Measurements from ENCODE around the gene ZGLP1.
"Not testable (repeated sequence)": the region's sequence is repeated elsewhere in the genome, so short reads cannot be mapped to it uniquely, and the experiment has no call there.

The ZGLP1 gene

DNA sequence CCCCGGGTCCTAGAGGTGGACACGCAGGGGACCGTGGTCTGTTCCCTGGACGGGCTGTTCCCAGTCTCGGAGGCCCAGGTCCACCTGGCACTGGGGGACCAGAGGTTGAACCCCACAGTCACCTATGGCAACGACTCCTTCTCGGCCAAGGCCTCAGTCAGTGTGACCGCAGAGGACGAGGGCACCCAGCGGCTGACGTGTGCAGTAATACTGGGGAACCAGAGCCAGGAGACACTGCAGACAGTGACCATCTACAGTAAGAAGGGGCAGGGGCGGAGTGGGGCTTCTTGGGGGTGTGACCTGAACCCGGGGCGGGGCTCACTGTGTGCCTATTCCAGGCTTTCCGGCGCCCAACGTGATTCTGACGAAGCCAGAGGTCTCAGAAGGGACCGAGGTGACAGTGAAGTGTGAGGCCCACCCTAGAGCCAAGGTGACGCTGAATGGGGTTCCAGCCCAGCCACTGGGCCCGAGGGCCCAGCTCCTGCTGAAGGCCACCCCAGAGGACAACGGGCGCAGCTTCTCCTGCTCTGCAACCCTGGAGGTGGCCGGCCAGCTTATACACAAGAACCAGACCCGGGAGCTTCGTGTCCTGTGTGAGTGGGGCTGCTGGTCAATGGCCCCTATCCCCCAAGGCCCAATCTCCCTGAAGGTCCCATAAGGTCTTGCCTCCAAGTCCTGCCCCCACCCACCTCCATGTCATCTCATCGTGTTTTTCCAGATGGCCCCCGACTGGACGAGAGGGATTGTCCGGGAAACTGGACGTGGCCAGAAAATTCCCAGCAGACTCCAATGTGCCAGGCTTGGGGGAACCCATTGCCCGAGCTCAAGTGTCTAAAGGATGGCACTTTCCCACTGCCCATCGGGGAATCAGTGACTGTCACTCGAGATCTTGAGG lies 25.3 kb downstream of the ZGLP1 start:
- H3K79me2 ChIP-seq, result no peaks in the 10 kb centered on the region
- no peak overlapping the region for H3K4me3 ChIP-seq (ENCODE audit: low read depth, low read length)
- TF ChIP-seq, protein P1, sequence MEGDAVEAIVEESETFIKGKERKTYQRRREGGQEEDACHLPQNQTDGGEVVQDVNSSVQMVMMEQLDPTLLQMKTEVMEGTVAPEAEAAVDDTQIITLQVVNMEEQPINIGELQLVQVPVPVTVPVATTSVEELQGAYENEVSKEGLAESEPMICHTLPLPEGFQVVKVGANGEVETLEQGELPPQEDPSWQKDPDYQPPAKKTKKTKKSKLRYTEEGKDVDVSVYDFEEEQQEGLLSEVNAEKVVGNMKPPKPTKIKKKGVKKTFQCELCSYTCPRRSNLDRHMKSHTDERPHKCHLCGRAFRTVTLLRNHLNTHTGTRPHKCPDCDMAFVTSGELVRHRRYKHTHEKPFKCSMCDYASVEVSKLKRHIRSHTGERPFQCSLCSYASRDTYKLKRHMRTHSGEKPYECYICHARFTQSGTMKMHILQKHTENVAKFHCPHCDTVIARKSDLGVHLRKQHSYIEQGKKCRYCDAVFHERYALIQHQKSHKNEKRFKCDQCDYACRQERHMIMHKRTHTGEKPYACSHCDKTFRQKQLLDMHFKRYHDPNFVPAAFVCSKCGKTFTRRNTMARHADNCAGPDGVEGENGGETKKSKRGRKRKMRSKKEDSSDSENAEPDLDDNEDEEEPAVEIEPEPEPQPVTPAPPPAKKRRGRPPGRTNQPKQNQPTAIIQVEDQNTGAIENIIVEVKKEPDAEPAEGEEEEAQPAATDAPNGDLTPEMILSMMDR (IDR thresholded peaks at IDR 0.05), result no peak
- H3K36me3 ChIP-seq (ENCODE audit: control insufficient read depth, insufficient read depth, low read length), result no peaks in the 10 kb centered on the region
- H3K27me3 ChIP-seq (ENCODE audit: control insufficient read depth, insufficient read depth, low read length), result no peaks in the 10 kb centered on the region
- no peaks in the 10 kb centered on the region for H3K9me3 ChIP-seq (ENCODE audit: control insufficient read depth, low read length)
- H3K4me1 ChIP-seq, result peaks cover 1% of the 10 kb centered on the region
- no peak overlapping the region for H3K27ac ChIP-seq
- no peak overlapping the region for H3K9ac ChIP-seq
- H3K4me2 ChIP-seq (ENCODE audit: low read length), result no peak overlapping the region
- no peak overlapping the region for H2AFZ ChIP-seq

DNA sequence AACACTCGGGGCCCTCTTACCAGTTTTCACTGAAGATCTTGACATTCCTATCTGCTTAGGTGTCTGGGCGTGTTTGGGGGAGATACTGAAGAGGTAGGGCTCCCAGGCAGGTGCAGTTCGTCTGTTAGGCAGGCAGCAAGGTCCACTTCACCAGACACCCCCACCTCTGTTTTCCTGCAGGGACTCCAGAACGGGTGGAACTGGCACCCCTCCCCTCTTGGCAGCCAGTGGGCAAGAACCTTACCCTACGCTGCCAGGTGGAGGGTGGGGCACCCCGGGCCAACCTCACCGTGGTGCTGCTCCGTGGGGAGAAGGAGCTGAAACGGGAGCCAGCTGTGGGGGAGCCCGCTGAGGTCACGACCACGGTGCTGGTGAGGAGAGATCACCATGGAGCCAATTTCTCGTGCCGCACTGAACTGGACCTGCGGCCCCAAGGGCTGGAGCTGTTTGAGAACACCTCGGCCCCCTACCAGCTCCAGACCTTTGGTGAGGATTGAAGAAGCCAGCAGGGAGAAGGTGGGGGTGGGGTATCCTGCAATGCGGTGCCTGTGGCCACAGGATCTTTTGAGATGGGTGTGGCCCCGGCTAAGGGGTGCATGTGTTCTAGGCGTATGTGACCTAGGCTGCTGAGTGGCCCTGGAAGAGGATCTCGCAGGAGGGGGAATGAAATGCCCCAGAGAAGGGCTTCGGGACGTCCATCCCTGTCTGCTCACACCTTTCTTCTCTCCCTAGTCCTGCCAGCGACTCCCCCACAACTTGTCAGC lies 26.1 kb downstream of the ZGLP1 start:
- Histone ChIP-seq H3K9me3 (ENCODE audit: control insufficient read depth, low read length) (no peaks in the 10 kb centered on the region), H3K27me3 (ENCODE audit: control insufficient read depth, insufficient read depth, low read length) (no peaks in the 10 kb centered on the region), H2AFZ (no peak overlapping the region), H3K36me3 (ENCODE audit: control insufficient read depth, insufficient read depth, low read length) (no peaks in the 10 kb centered on the region), H3K4me3 (ENCODE audit: low read depth, low read length) (no peak overlapping the region), H3K4me2 (ENCODE audit: low read length) (no peak overlapping the region), H3K27ac (no peak overlapping the region), H3K79me2 (no peaks in the 10 kb centered on the region), H3K4me1 (no peaks in the 10 kb centered on the region), H3K9ac (no peak overlapping the region)
- TF ChIP-seq, protein P1 (IDR thresholded peaks at IDR 0.05), result no peak

DNA sequence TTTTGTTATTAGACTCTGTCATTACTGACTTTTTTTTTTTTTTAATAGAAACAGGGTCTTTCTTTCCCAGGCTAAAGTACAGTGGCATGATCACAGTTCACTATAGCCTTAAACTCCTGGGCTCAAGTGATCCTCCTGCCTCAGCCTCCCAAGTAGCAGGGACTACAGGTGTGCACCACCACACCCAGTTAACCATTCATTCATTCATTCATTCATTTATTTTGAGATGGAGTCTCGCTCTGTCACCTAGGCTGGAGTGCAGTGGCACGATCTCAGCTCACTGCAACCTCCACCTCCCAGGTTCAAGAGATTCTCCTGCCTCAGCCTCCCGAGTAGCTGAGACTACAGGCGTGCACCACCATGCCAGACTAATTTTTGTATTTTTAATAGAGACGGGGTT lies 27.6 kb downstream of the ZGLP1 start:
- H3K9ac ChIP-seq; H3K4me3 ChIP-seq (ENCODE audit: low read depth, low read length): not testable (repeated sequence)

DNA sequence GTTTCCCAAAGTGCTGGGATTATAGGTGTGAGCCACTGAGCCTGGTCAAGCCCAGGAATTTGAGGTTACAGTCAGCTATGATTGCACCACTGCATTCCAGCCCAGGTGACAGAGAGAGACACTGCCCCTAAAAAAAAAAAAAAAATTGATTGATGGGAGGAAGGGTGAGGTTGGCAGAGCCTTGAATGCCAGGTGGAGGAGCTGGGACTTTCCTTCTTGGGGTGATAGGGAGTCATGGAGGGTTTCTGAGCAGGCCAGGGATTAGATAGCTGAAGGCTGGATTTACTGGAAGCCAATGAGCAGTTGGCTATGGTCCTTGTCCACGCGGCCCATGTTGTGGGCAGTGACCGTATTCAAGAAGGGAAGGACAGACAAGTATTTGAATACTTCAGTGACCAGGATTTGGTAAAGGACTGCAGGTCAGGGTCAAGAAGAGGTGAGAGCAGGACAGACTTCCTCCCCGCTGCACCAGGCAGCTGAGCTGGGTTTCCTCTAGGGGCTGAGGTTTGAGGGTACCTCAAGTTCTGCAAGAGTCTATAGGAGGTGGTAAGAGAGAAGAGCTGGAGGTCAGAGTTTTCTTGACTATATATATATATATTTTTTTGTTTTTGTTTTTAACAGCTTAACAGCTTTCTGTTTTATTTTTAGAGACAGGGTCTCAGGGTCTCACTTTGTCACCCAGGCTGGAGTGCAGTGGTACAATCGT lies 29.7 kb downstream of the ZGLP1 start:
- Histone ChIP-seq H3K36me3 (ENCODE audit: control insufficient read depth, insufficient read depth, low read length) (no peaks in the 10 kb centered on the region), H2AFZ (no peak overlapping the region), H3K4me3 (ENCODE audit: low read depth, low read length) (no peak overlapping the region), H3K79me2 (no peaks in the 10 kb centered on the region), H3K27me3 (ENCODE audit: control insufficient read depth, insufficient read depth, low read length) (no peaks in the 10 kb centered on the region), H3K9ac (no peak overlapping the region), H3K4me1 (no peaks in the 10 kb centered on the region), H3K4me2 (ENCODE audit: low read length) (no peak overlapping the region), H3K27ac (no peak overlapping the region), H3K9me3 (ENCODE audit: control insufficient read depth, low read length) (no peaks in the 10 kb centered on the region)
- TF ChIP-seq, protein P1 (IDR thresholded peaks at IDR 0.05), result no peak

More for the DNA sequence above, 27.6 kb downstream of the ZGLP1 start:
- H3K4me1 ChIP-seq; H3K27me3 ChIP-seq (ENCODE audit: control insufficient read depth, insufficient read depth, low read length); H3K36me3 ChIP-seq (ENCODE audit: control insufficient read depth, insufficient read depth, low read length); H3K27ac ChIP-seq; H3K9me3 ChIP-seq (ENCODE audit: control insufficient read depth, low read length); H2AFZ ChIP-seq; H3K79me2 ChIP-seq; H3K4me2 ChIP-seq (ENCODE audit: low read length): not testable (repeated sequence)

DNA sequence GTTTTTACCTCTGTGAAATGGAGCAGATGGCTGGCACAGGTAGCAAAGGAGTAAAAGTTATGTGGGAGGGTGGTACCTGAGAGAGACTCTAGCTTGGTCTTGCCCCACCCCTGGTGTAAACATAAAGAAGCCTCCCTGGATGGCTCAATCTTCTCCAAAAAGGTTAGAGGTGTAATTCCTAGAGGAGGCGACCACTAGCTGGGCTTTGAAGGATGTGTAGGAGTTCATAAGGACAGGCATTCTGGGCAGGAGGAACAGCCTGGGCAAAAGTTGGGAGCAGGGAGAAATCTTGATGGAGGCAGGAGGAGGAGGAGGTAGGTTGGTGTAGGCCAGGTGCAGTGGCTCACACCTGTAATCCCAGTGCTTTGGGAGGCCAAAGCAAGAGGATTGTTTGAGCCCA lies 30.7 kb downstream of the ZGLP1 start:
- Histone ChIP-seq H3K79me2 (no peaks in the 10 kb centered on the region), H3K4me2 (ENCODE audit: low read length) (no peak overlapping the region), H3K4me1 (no peaks in the 10 kb centered on the region), H3K9ac (no peak overlapping the region), H2AFZ (no peak overlapping the region), H3K9me3 (ENCODE audit: control insufficient read depth, low read length) (no peaks in the 10 kb centered on the region), H3K27me3 (ENCODE audit: control insufficient read depth, insufficient read depth, low read length) (no peaks in the 10 kb centered on the region), H3K27ac (no peak overlapping the region), H3K4me3 (ENCODE audit: low read depth, low read length) (no peak overlapping the region), H3K36me3 (ENCODE audit: control insufficient read depth, insufficient read depth, low read length) (no peaks in the 10 kb centered on the region)
- TF ChIP-seq, protein P1 (IDR thresholded peaks at IDR 0.05), result no peak
